SK-N-SH treated with all-trans-retinoic acid at 6 μM for 48 hours (cell line): Measurements from ENCODE around the gene SCN1A.

Source experiments
- ARNTL ChIP-seq: fragments of 450-650 bp; formaldehyde crosslinking; IDR thresholded peaks from 2 replicates; pipeline ENCODE4 v1.5.0; 2020; ENCODE audit warnings: low read depth, mild to moderate bottlenecking, moderate library complexity, borderline replicate concordance
- OSR1 ChIP-seq: fragments of 250-450 bp; sonication (Bioruptor Pico); IDR thresholded peaks from 2 replicates; pipeline ENCODE4 v1.8.0; 2022; ENCODE audit warnings: moderate library complexity, mild to moderate bottlenecking, inconsistent platforms
- ZNF70 ChIP-seq: fragments of 450-650 bp; formaldehyde crosslinking; IDR thresholded peaks from 2 replicates; pipeline ENCODE4 v1.5.0; 2020; ENCODE audit warnings: mild to moderate bottlenecking, moderate library complexity

DNA sequence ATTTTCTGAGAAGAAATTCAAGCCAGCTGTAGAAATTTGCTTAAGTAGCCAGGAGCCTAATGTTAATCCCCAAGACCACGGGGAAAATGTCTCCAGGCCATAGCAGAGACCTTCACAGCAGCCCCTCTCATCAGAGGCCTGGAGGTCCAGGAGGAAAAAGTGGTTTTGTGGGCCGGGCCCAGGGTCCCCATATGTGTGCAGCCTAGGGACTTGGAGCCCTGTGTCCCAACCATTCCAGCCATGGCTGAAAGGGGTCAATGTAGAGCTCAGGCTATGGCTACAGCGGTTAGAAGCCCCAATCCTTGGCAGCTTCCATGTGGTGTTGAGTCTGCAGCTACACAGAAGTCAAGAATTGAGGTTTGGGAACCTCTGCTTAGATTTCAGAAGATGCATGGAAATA, 160.1 kb downstream of the SCN1A start:
- TF ChIP-seq OSR1 (CRISPR knock-in tag) (no peak), ZNF70 (CRISPR knock-in tag) (no peak), ARNTL (CRISPR knock-in tag) (no peak)
